GM21360 (cell line): Measurements from ENCODE around the gene RNLS.

ENCODE experiments used
- ATAC-seq: cut with Tn5 transposase; IDR thresholded peaks from one replicate; pipeline ENCODE4 v1.9.1; 2021; ENCODE audit warnings: mild to moderate bottlenecking, moderate library complexity; ENCODE audit not compliant: unreplicated experiment

RNLS gene

GRCh38 chr10:88553116-88553752 is 29.9 kb downstream of the RNLS start:
- ATAC-seq = peak; percentile 83

- no peak for ATAC-seq
These were observed 31.9 kb downstream of the RNLS start for GRCh38 chr10:88551246-88551645.

GRCh38 chr10:88546497-88546896 is 36.6 kb downstream of the RNLS start:
- ATAC-seq = no peak

GRCh38 chr10:88545359-88545758 is 37.8 kb downstream of the RNLS start:
- ATAC-seq = no peak

- ATAC-seq = no peak
These were observed 38.8 kb downstream of the RNLS start for GRCh38 chr10:88544140-88544870.

- no peak for ATAC-seq
These were observed 40.6 kb downstream of the RNLS start for GRCh38 chr10:88542522-88542921.

- no peak for ATAC-seq
These were observed 41.9 kb downstream of the RNLS start for GRCh38 chr10:88541116-88541626.

GRCh38 chr10:88540351-88540750 is 42.8 kb downstream of the RNLS start:
- ATAC-seq = no peak

- ATAC-seq = no peak
These were observed 45.1 kb downstream of the RNLS start for GRCh38 chr10:88538048-88538447.

- no peak for ATAC-seq
These were observed 45.8 kb downstream of the RNLS start for GRCh38 chr10:88537322-88537721.

GRCh38 chr10:88536437-88536836 is 46.7 kb downstream of the RNLS start:
- no peak for ATAC-seq

- ATAC-seq = no peak
These were observed 48.9 kb downstream of the RNLS start for GRCh38 chr10:88534072-88534665.

- no peak for ATAC-seq
These were observed 51.6 kb downstream of the RNLS start for GRCh38 chr10:88531392-88532052.

- ATAC-seq = no peak
These were observed 52.3 kb downstream of the RNLS start for GRCh38 chr10:88530629-88531391.

- ATAC-seq = no peak
These were observed 53.0 kb downstream of the RNLS start for GRCh38 chr10:88530093-88530492.

- ATAC-seq = no peak
These were observed 54.1 kb downstream of the RNLS start for GRCh38 chr10:88528806-88529570.

- ATAC-seq = no peak
These were observed 54.9 kb downstream of the RNLS start for GRCh38 chr10:88528201-88528600.

GRCh38 chr10:88527245-88527644 is 55.9 kb downstream of the RNLS start:
- ATAC-seq = no peak

- ATAC-seq = no peak
These were observed 56.5 kb downstream of the RNLS start for GRCh38 chr10:88526501-88527105.
